Spleen (tissue), 11 donors: ENCODE measurements around the gene RPL19. TPM values are rescaled to one million over a fixed set of nuclear protein-coding genes. Genes with fewer than 3 reads are reported as not detected.

Experiments
- DNase-seq: peaks from one replicate; pipeline ENCODE4 v3.0.0-alpha.2; 2020
- H3K27ac ChIP-seq, 8 donors: fragments of 200-600 bp; sonication (generic) in 7 of 8; 1 replicate in 4 of 8; 2 replicates in 4 of 8; pipeline versions ENCODE4 v1.5.0 to v1.8.0; 2016 to 2021; ENCODE audit warnings: inconsistent platforms in 4 of 8, mild to moderate bottlenecking in 4 of 8, moderate library complexity in 1 of 8
- H3K27me3 ChIP-seq, 7 donors: fragments of 200-600 bp; sonication (generic) in 6 of 7; replicated peaks in 1 of 7; 1 replicate in 4 of 7; 2 replicates in 3 of 7; pipeline versions ENCODE4 v1.5.0 to v1.8.0; 2016 to 2021; ENCODE audit warnings: inconsistent platforms in 3 of 7, mild to moderate bottlenecking in 1 of 7
- H3K36me3 ChIP-seq, 6 donors: fragments of 200-600 bp; sonication (generic) in 5 of 6; 1 replicate in 4 of 6; 2 replicates in 2 of 6; pipeline versions ENCODE4 v1.5.0 to v1.8.0; 2016 to 2021; ENCODE audit warnings: inconsistent platforms in 2 of 6
- H3K4me1 ChIP-seq, 6 donors: fragments of 200-600 bp; sonication (generic) in 5 of 6; 1 replicate in 3 of 6; 2 replicates in 3 of 6; pipeline versions ENCODE4 v1.5.0 to v1.8.0; 2016 to 2021; ENCODE audit warnings: inconsistent platforms in 3 of 6
- H3K4me3 ChIP-seq, 8 donors: fragments of 200-600 bp; sonication (generic) in 7 of 8; 1 replicate in 4 of 8; 2 replicates in 4 of 8; pipeline versions ENCODE4 v1.5.0 to v1.8.0; 2016 to 2021; ENCODE audit warnings: inconsistent platforms in 4 of 8, mild to moderate bottlenecking in 4 of 8, moderate library complexity in 2 of 8
- H3K9me3 ChIP-seq, 8 donors: fragments of 200-600 bp; sonication (generic) in 7 of 8; 1 replicate in 4 of 8; 2 replicates in 4 of 8; pipeline versions ENCODE4 v1.5.0 to v1.8.0; 2016 to 2021; ENCODE audit warnings: inconsistent platforms in 4 of 8
- POLR2A ChIP-seq, 3 donors: fragments of 450-650 bp; IDR thresholded peaks; one replicate each; pipeline ENCODE4 v1.5.1; 2017; ENCODE audit warnings: antibody characterized with exemption in 3 of 3, mild to moderate bottlenecking in 1 of 3
- POLR2AphosphoS5 ChIP-seq, 3 donors: sonication (generic); formaldehyde crosslinking; IDR thresholded peaks; one replicate each; pipeline ENCODE4 v1.5.1; 2017; ENCODE audit warnings: antibody characterized with exemption in 3 of 3
- WGBS, 5 donors: extraction: QIAGEN DNeasy Blood & Tissue Kit in 3 of 5; methylation state at CpG; one replicate each; pipeline versions ENCODE4 v1.1.5 to v1.1.7; 2013 to 2018; 5-methylcytosine and 5-hydroxymethylcytosine counted together
- intact Hi-C: fragments of 100-400 bp; cut with DNase I; formaldehyde crosslinking; loops from one replicate; pipeline ENCODE4 v1.15.0; 2023; ENCODE audit warnings: low total_unique reads
- polyA plus RNA-seq, 3 donors: library from polyadenylated mRNA; stranded (reverse); fragments of 200-250 nt; gene quantifications; one replicate each; pipeline ENCODE4 v1.2.1, GENCODE V29; 2013
- total RNA-seq, 7 donors: library from RNA; depleted of rRNA in 3 of 7; stranded (reverse); fragments of >200 nt in 3 of 7; fragmentation: NEBNext Ultra II Directional in 4 of 7; extraction: Animal tissue kit (Norgen Biotek cat#: 25700) in 4 of 7; gene quantifications; one replicate each; pipeline versions ENCODE4 v1.1.0 to v1.2.1, GENCODE V29; 2016 to 2021
- TF ChIP-seq, protein P1 (sequence below), 11 experiments: fragments of 200-600 bp in 7 of 11; fragments of 450-650 bp in 4 of 11; sonication (generic) in 4 of 11; IDR thresholded peaks in 8 of 11; conservative IDR thresholded peaks in 3 of 11; 1 replicate in 7 of 11; 2 replicates in 4 of 11; pipeline versions ENCODE4 v1.4.0 to v1.8.0; 2016 to 2021; ENCODE audit warnings: antibody characterized with exemption in 11 of 11, inconsistent platforms in 4 of 11, mild to moderate bottlenecking in 1 of 11
- donor health status: healthy with polysubstance abuse.
- donor health status: DM: no; HTN: no; CAD: no; lungs with moderate emphysema.
- donor health status: DM: no; HTN: no; CAD: no.
- donor health status: Bipolar disorder and iron deficiency.
- donor health status: healthy.
- donor health status: DM: no; HTN: no; CAD: no.
- donor health status: DM: yes; HTN: yes; CAD: no.

The RPL19 gene
- total and polyA plus RNA-seq, 10 donors = 1,504 to 7,360 (median 3,641) TPM

DNA sequence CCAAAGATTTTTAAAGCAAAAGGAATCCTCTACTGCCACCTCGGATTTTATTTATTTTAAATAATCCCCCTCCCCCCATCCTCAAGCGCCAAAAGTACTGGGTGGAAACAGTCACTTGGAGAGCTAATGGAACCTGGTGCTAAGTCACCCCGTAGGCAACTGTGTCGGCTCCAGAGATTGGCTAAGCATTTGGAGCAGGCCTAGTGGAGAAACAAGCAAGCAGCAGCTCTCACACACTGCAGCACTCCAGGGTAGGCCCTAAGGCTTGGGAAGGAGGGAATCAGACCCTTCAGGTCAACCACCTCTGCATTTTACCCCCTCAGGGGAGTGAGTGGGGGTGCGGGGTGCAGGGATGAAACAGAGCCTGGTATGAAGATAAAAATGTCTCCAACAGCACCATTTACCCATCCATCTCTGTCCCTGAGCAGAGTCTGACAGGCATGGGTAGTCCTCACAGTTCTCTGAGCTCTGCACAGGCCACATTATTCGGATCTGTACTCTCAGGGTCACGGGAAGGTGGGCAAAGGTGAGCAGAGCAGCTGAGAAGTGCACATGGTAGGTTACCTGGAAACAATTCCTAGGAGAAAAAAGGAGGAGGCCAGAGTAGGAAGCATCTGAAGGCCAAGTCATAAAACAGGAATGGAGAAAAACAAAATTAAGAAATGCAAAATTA lies 52.8 kb downstream of the RPL19 start:
- peak; percentile 33 for DNase-seq
- no peaks in the 10 kb centered on the region for H3K27me3 ChIP-seq
- peaks cover 0 to 71% (median 27%) of the 10 kb centered on the region in 6 donors for H3K36me3 ChIP-seq
- H3K27ac ChIP-seq = no peak overlapping the region
- no peaks in the 10 kb centered on the region for H3K4me1 ChIP-seq
- TF ChIP-seq POLR2A (IDR thresholded peaks at IDR 0.05) (no peak), POLR2AphosphoS5 (IDR thresholded peaks at IDR 0.05) (no peak)
- TF ChIP-seq, protein P1, sequence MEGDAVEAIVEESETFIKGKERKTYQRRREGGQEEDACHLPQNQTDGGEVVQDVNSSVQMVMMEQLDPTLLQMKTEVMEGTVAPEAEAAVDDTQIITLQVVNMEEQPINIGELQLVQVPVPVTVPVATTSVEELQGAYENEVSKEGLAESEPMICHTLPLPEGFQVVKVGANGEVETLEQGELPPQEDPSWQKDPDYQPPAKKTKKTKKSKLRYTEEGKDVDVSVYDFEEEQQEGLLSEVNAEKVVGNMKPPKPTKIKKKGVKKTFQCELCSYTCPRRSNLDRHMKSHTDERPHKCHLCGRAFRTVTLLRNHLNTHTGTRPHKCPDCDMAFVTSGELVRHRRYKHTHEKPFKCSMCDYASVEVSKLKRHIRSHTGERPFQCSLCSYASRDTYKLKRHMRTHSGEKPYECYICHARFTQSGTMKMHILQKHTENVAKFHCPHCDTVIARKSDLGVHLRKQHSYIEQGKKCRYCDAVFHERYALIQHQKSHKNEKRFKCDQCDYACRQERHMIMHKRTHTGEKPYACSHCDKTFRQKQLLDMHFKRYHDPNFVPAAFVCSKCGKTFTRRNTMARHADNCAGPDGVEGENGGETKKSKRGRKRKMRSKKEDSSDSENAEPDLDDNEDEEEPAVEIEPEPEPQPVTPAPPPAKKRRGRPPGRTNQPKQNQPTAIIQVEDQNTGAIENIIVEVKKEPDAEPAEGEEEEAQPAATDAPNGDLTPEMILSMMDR (IDR thresholded peaks at IDR 0.05 in 8 of 11, conservative IDR thresholded peaks at IDR 0.05 in 3 of 11) = no peak
- WGBS, 5 donors = 88 to 93% (median 90%) methylated on average over 7 of the region's 7 CpGs
- intact Hi-C loops = no loop called here
- no peak overlapping the region for H3K4me3 ChIP-seq
- no peaks in the 10 kb centered on the region for H3K9me3 ChIP-seq

Other genes with a start within 250 kb of the RPL19 start
- gene FBXO47, start 232.9 kb upstream of the RPL19 start, total RNA-seq = not detected
- under 1 TPM in 1 of 3 donors, not detected in 2; 0.06 TPM for gene FBXO47, start 232.9 kb upstream of the RPL19 start, polyA plus RNA-seq
- 10 to 100 TPM in 2 of 7 donors, 1 to 10 TPM in 5; 3.1 to 11.2 (median 6.0) TPM for gene PLXDC1, start 48.6 kb upstream of the RPL19 start, total RNA-seq
- gene PLXDC1, start 48.6 kb upstream of the RPL19 start, polyA plus RNA-seq = 1 to 10 TPM; 2.9 to 4.2 (median 3.3) TPM
- gene ARL5C, start 34.1 kb upstream of the RPL19 start, total RNA-seq = not detected
- not detected for gene ARL5C, start 34.1 kb upstream of the RPL19 start, polyA plus RNA-seq
- 10 to 100 TPM in 2 of 7 donors, 1 to 10 TPM in 5; 4.1 to 11.9 (median 7.1) TPM for gene CACNB1, start 2.6 kb upstream of the RPL19 start, total RNA-seq
- 1 to 10 TPM; 2.0 to 5.0 (median 4.2) TPM for gene CACNB1, start 2.6 kb upstream of the RPL19 start, polyA plus RNA-seq
- under 1 TPM in 2 of 7 donors, not detected in 5; 0.27 to 0.56 TPM for gene STAC2, start 25.7 kb downstream of the RPL19 start, total RNA-seq
- under 1 TPM in 1 of 3 donors, not detected in 2; 0.06 TPM for gene STAC2, start 25.7 kb downstream of the RPL19 start, polyA plus RNA-seq
- gene FBXL20, start 201.3 kb downstream of the RPL19 start, total RNA-seq = 10 to 100 TPM; 23.4 to 28.0 (median 24.3) TPM
- 1 to 10 TPM; 1.9 to 3.6 (median 2.2) TPM for gene FBXL20, start 201.3 kb downstream of the RPL19 start, polyA plus RNA-seq